Memory B cell (primary cell): Measurements from ENCODE around the gene IPO4.

Experiments
- ATAC-seq: fragments of 150-1000 bp; cut with Tn5 transposase; 2 replicates; pipeline ENCODE4 v1.10.0; 2021; ENCODE audit warnings: low read depth, mild to moderate bottlenecking, moderate library complexity
- DNase-seq, 2 donors: peaks; one replicate each; pipeline ENCODE4 v3.0.0; 2022; ENCODE audit warnings: low spot score in 2 of 2
- H3K27ac Mint-ChIP-seq: one replicate; pipeline ENCODE4 v1.8.0; 2022; ENCODE audit warnings: mild to moderate bottlenecking, moderate library complexity, mixed read lengths
- H3K27me3 Mint-ChIP-seq: one replicate; pipeline ENCODE4 v1.8.0; 2022; ENCODE audit warnings: mixed read lengths
- H3K36me3 Mint-ChIP-seq: one replicate; pipeline ENCODE4 v1.8.0; 2022; ENCODE audit warnings: mild to moderate bottlenecking, mixed read lengths
- H3K4me1 Mint-ChIP-seq: one replicate; pipeline ENCODE4 v1.8.0; 2022; ENCODE audit warnings: mixed read lengths
- H3K4me3 Mint-ChIP-seq: one replicate; pipeline ENCODE4 v1.8.0; 2022; ENCODE audit warnings: mild to moderate bottlenecking, moderate library complexity, mixed read lengths
- H3K9me3 Mint-ChIP-seq: one replicate; pipeline ENCODE4 v1.8.0; 2022; ENCODE audit warnings: mixed read lengths

The IPO4 gene

DNA sequence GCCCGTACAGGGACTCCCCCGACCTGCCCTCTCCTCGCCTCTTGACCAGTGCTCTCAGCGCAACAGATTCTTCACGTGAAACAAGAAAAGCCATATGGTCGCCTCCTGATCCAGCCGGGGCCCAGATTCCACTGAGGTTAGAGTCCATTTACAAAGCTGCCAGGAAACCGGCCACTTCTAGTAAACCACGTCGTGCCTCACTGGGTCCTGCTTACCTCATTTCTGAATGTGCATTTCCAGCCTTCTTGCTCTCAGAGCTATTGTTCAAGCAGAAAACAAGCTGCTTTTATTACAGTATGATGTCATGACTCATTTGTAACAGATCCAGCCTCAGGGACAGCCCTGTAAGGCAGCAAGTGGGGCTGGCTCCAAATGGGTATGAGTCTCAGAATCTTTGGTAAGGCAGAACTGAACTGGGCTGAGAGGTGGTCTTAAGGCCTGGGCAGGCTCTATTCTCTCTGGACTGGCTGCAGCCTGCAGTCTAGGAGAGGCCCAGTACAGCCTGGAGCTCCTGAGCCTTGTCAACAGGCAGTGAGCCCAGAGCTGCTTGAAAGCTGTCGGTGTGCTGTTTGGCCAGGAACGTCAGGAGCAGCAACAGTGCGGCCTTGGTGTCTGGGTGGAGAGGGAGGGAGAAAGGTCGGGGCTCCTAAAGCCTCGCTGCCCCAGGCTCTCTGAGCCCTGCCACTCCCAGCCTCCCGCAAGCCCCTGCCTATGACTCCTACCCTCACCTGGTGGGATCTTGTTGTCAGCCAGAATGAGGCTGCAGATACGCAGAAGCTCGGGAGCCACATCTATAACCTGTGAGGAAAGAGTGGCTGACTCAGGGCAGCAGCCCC lies 8.4 kb downstream of the IPO4 start:
- Mint-ChIP-seq H3K27me3 (no peaks in the 10 kb centered on the region), H3K36me3 (peaks cover 13% of the 10 kb centered on the region), H3K4me3 (no peak overlapping the region), H3K4me1 (peaks cover 9% of the 10 kb centered on the region), H3K9me3 (no peaks in the 10 kb centered on the region), H3K27ac (no peak overlapping the region)
- ATAC-seq (no peak), DNase-seq (no peak)

DNA sequence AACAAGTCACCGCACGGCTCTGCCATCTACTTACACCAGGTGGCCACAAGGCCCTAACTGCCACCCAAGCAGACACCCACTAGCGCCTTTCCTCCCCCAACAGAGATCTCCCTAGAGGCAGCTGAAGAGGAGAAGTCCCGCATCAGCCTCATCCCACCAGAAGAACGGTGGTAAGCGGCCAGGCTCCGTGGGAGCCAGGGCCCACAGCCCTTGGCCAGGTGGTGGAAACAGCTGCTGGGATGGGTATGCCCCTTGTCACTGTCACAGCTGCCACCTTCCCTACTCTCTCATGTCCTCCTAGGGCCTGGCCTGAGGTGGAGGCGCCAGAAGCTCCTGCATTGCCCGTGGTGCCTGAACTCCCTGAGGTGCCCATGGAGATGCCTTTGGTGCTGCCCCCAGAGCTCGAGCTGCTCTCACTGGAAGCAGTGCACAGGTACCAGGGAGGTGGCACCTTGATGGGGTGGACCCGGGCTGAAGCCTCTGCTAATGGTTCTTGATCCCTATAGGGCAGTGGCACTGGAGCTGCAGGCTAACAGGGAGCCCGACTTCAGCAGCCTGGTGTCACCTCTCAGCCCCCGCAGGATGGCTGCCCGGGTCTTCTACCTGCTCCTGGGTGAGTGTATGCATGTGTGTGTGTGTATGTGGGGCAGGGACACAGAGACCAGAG lies 9.2 kb downstream of the IPO4 start:
- Mint-ChIP-seq H3K4me1 (peaks cover 12% of the 10 kb centered on the region), H3K27ac (no peak overlapping the region), H3K4me3 (no peak overlapping the region), H3K36me3 (peaks cover 11% of the 10 kb centered on the region), H3K9me3 (no peaks in the 10 kb centered on the region), H3K27me3 (no peaks in the 10 kb centered on the region)
- DNase-seq (no peak), ATAC-seq (no peak)

DNA sequence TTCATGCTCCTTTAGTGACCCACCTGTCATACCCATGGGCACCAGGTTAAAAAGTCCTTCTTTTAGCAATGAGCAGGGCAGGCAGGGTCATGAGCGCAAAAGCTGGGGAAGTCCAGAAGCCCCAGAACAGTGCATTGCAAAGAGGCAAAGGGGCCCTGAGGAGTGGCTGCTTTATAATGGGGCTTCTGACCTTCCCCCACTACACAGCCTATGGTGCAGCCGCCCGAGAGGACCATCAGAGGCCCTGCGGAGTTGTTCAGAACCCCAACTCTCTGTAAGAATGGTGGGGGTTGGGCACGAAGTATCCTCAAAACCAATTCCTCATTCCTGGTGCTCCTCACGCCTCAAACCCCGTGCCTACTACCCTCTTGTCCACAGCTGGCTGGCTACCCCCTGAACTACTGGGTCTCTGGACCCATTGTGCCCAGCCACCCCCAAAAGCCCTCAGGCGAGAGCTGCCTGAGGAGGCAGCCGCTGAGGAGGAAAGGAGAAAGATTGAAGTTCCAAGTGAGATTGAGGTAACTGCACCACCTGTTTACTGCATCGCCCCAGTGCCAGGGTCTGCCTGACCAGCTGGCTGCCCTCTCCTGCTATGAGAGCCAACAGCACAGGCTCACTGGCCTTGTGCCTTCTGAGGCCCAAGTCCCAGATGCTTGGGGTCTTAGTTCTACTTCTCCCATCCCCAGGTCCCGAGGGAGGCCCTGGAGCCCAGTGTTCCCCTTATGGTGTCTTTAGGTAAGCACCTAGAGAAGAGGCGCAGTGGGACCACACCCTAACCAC lies 10.0 kb downstream of the IPO4 start:
- peaks cover 13% of the 10 kb centered on the region for H3K4me1 Mint-ChIP-seq
- peaks cover 11% of the 10 kb centered on the region for H3K36me3 Mint-ChIP-seq
- no peak for DNase-seq
- no peak overlapping the region for H3K27ac Mint-ChIP-seq
- H3K9me3 Mint-ChIP-seq: no peaks in the 10 kb centered on the region
- no peaks in the 10 kb centered on the region for H3K27me3 Mint-ChIP-seq
- H3K4me3 Mint-ChIP-seq: no peak overlapping the region
- ATAC-seq: no peak

DNA sequence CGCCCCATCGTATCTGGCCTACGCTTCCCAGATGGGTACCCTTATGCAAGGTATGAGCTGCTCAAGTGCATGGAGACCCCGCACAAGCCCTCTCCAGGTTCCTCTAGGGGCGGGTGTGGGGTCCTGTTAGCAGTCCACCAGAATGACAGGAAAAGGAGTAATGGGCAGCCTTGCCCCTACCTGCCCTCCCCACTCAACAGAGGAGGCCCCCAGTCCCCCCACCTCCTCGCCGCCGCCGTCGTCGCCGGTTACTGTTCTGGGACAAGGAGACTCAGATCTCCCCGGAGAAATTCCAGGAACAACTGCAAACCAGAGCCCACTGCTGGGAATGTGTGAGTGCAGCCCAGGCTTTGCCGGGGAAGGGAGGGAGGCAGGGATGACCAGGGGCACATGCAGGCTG lies 10.7 kb downstream of the IPO4 start:
- Mint-ChIP-seq H3K27me3 (no peaks in the 10 kb centered on the region), H3K9me3 (no peaks in the 10 kb centered on the region), H3K4me3 (no peak overlapping the region), H3K36me3 (peaks cover 11% of the 10 kb centered on the region), H3K27ac (no peak overlapping the region), H3K4me1 (peaks cover 17% of the 10 kb centered on the region)
- ATAC-seq (no peak), DNase-seq (no peak)

DNA sequence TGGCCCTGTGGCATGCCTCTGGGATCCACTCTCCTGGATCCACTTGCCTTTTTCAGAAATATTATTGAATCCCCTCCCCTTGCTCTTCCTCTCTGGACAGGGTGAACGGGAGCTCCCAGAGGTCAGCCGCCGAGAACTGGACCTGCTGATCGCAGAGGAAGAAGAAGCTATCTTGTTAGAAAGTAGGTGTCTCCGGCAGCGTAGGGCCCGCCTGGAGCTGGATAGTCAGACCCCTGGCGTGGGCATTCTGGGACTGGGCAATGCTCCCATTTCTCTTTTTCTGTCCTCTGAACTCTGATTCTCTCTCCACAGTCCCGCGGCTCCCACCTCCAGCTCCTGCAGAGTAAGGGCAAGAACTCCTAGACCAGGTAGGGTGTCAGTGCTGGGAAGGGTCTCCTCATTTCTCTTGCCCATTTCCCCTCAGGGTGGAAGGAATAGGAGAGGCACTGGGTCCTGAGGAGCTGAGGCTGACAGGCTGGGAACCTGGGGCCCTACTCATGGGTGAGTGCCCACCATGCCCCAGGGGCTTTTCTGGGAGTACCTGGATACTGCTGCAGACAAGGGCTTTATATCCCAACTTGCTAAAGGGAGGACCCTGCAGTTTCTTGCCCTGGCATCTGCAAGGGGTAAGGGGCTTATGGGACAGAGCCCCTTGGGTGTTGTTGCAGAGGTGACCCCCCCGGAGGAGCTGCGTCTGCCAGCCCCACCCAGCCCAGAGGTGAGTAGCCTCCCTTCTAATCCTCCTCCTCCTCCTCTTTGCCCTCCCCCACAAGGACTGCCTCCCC lies 11.4 kb downstream of the IPO4 start:
- Mint-ChIP-seq H3K36me3 (peaks cover 11% of the 10 kb centered on the region), H3K27me3 (no peaks in the 10 kb centered on the region), H3K4me1 (peaks cover 17% of the 10 kb centered on the region), H3K27ac (no peak overlapping the region), H3K9me3 (no peaks in the 10 kb centered on the region), H3K4me3 (no peak overlapping the region)
- DNase-seq (no peak), ATAC-seq (no peak)

DNA sequence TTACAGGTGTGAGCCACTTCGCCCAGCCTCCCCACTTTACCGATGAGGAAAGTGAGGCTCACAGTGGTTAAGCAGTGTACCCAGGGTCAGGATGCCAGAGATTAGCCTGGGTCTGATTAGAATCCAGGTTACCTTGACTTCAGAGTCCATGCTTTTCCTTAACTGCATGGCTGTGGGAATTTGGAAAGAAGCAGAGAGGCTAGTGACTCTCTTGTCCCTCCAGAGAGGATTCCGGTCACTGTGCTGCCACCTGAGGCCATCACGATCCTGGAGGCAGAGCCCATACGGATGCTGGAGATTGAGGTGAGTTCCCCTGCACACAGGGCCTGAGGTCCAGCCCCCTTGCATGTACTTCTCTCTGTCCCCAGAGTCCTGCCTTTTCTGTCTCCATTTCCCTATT lies 12.0 kb downstream of the IPO4 start:
- Mint-ChIP-seq H3K36me3 (peaks cover 7% of the 10 kb centered on the region), H3K9me3 (no peaks in the 10 kb centered on the region), H3K27ac (no peak overlapping the region), H3K4me3 (no peak overlapping the region), H3K4me1 (peaks cover 15% of the 10 kb centered on the region), H3K27me3 (no peaks in the 10 kb centered on the region)
- ATAC-seq (no peak), DNase-seq (no peak)

DNA sequence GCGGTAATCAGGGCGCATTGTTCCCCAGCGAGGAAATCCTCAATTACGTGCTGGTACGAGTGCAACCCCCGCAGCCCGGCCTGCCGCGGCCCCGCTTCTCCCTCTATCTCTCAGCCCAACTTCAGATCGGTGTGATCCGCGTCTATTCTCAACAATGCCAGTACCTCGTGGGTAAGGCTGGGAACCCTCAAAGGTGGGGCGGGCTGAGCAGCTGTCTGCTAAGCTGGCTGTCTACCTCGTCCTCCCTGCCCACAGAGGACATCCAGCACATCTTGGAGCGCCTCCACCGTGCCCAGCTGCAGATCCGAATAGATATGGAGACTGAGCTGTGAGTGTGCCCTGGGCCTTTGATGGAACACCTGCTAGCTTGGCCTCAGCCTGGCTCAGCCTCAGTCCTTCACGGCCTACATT lies 15.7 kb downstream of the IPO4 start:
- peak overlapping the region; percentile 20 for H3K27ac Mint-ChIP-seq
- no peaks in the 10 kb centered on the region for H3K9me3 Mint-ChIP-seq
- no peaks in the 10 kb centered on the region for H3K27me3 Mint-ChIP-seq
- DNase-seq: no peak
- H3K36me3 Mint-ChIP-seq: peaks cover 10% of the 10 kb centered on the region
- no peak for ATAC-seq
- H3K4me3 Mint-ChIP-seq: peak overlapping the region; percentile 93
- H3K4me1 Mint-ChIP-seq: peaks cover 17% of the 10 kb centered on the region

DNA sequence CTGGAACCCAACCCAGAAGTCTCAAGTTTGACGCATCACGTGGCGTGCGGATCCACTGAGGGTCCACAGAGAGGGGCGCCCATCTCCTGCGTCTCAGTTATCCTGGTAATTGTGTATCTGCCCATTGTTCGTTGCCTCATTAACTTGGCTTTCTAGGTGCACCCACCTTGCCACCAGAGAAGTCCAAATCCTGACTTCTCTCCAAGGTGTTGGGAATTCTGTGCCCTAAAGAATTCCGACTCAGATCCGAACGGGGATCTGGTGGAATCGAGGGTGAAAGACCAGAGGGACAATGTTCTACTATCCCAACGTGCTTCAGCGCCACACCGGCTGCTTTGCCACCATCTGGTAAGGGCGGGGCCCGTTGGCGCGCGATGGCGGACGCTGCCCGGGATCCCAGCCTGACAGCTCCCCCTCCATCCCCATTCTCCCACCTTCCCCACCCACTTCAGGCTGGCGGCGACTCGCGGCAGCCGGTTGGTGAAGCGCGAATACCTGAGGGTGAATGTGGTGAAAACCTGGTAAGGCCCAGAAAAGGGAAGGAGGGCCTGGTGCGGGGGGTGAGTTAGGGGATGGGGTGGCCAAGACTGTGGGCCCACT lies 16.3 kb downstream of the IPO4 start:
- Mint-ChIP-seq H3K27ac (peak overlapping the region; percentile 53), H3K4me1 (peaks cover 21% of the 10 kb centered on the region), H3K4me3 (peak overlapping the region; percentile 93), H3K36me3 (peaks cover 14% of the 10 kb centered on the region), H3K27me3 (no peaks in the 10 kb centered on the region), H3K9me3 (no peaks in the 10 kb centered on the region)
- ATAC-seq (no peak), DNase-seq (no peak)

DNA sequence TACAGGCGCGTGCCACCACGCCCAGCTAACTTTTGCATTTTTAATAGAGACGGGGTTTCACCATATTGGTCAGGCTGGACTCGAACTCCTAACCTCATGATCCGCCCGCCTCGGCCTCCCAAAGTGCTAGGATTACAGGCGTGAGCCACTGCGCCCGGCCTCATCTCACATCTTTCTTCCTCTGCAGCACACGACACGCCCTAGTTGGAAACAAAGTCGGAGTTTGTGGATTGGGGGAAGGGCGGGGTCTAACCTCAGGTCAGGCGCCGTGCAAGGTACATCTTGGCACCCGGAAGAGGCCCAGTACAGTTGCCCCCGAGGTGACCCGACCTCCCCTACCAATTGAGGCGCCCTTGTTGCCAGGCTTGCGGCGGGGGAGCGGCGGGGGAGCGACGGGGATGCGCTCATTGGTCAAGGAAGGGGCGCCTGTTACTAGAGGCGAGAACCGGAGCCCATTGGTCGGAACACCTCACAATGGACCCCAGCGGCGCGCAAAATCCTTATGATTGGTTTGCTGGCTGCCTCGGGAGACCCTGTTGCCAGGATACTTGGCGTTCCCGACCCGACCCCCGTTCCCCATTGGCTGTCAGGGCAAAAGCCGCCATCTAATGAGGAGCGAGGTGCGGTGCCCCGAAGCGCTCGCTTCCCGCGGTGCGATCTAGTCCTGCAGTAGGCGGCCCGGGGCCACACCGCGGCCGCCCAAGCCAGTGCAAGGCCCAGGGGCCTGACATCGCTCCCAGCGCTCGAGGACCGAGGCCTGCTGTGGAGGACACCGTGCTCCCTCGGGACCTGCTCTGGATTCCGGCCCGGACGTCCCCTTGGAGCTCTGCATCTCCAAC lies 17.0 kb downstream of the IPO4 start, which contains the start of gene REC8:
Gene REC8, plus strand, starts transcription at position 659 of the 839 bp plus-strand sequence. CDS start 473 bp downstream, outside the sequence.
- DNase-seq (peak; percentile 56 to 74), ATAC-seq (peak; percentile 90)
- H3K9me3 Mint-ChIP-seq: no peaks in the 10 kb centered on the region
- peaks cover 22% of the 10 kb centered on the region for H3K4me1 Mint-ChIP-seq
- no peaks in the 10 kb centered on the region for H3K27me3 Mint-ChIP-seq
- peaks cover 16% of the 10 kb centered on the region for H3K36me3 Mint-ChIP-seq
- H3K27ac Mint-ChIP-seq: peak within 1 kb of the TSS; percentile 84
- H3K4me3 Mint-ChIP-seq: peak within 1 kb of the TSS; percentile 93

DNA sequence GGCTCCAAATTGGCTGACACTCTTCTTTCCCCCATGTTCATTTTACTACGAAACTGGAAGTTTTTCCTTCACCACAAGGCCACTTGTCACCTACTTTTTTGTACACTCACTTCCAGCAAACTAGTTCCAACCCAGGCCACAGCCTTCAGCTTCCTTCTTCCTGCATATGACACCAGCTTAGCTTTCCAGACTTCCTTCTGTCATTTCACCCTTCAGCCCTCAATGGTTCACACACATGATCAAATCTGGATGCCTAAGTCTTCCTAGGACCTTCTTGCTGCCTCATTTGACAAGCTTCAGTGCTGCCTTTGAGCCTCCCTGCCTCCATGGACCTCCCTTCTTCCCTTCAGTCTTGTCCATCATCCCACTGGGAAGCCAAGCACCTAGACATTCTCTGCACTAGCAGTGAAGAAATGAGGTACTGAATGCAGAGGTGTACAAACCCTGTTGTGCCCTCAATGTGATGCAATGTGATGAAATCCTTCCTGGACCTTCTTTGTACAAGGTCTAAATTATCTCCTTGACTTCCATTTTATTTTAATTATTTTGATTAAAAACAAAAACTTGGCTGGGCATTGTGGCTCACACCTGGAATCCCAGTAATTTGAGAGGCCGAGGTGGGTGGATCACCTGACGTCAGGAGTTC lies 21.0 kb downstream of the IPO4 start:
- Mint-ChIP-seq H3K9me3 (no peaks in the 10 kb centered on the region), H3K4me1 (peaks cover 23% of the 10 kb centered on the region), H3K27ac (peak overlapping the region; percentile 42), H3K36me3 (peaks cover 38% of the 10 kb centered on the region), H3K4me3 (no peak overlapping the region), H3K27me3 (no peaks in the 10 kb centered on the region)
- DNase-seq: no peak
- no peak for ATAC-seq

DNA sequence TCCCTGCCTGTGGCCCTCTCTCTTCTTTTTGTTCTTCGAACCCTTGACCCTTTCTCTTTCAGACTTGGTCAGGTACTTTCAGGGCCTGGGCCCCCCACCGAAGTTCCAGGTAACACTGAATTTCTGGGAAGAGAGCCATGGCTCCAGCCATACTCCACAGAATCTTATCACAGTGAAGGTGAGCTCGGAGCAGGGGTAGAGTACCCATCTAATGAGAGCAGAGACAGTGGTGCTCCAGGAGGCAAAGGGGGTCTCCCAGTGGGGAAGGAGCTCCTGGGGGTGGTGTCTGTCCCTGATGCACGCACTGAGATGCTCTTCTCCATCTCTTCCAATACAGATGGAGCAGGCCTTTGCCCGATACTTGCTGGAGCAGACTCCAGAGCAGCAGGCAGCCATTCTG lies 22.8 kb downstream of the IPO4 start:
- DNase-seq (no peak), ATAC-seq (no peak)
- Mint-ChIP-seq H3K36me3 (peaks cover 45% of the 10 kb centered on the region), H3K4me1 (peaks cover 24% of the 10 kb centered on the region), H3K27ac (no peak overlapping the region), H3K4me3 (no peak overlapping the region), H3K27me3 (no peaks in the 10 kb centered on the region), H3K9me3 (no peaks in the 10 kb centered on the region)

DNA sequence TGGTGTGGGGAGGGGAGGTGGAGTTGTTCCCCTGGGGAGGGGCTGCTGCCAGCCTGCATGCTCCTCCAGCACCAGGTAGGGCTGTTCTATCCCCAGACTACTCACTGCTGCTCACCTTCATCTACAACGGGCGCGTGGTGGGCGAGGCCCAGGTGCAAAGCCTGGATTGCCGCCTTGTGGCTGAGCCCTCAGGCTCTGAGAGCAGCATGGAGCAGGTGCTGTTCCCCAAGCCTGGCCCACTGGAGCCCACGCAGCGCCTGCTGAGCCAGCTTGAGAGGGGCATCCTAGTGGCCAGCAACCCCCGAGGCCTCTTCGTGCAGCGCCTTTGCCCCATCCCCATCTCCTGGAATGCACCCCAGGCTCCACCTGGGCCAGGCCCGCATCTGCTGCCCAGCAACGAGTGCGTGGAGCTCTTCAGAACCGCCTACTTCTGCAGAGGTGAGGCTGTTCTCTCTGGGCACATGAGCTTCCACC lies 24.1 kb downstream of the IPO4 start:
- Mint-ChIP-seq H3K36me3 (peaks cover 42% of the 10 kb centered on the region), H3K4me1 (peaks cover 25% of the 10 kb centered on the region), H3K4me3 (peak overlapping the region; percentile 33)

More for the DNA sequence above, 24.1 kb downstream of the IPO4 start:
- DNase-seq: no peak
- H3K27ac Mint-ChIP-seq: peak overlapping the region; percentile 55
- no peaks in the 10 kb centered on the region for H3K27me3 Mint-ChIP-seq
- ATAC-seq: no peak
- H3K9me3 Mint-ChIP-seq: no peaks in the 10 kb centered on the region
